A673 (cell line): ENCODE data around the gene ZNF516.

Experiments used
- CTCF ChIP-seq: fragments of 300-800, 200-600 bp; sonication (generic); conservative IDR thresholded peaks from 2 replicates; pipeline ENCODE4 v1.5.1; 2017; ENCODE audit warnings: low read depth, mild to moderate bottlenecking, antibody characterized with exemption, low read length, moderate library complexity, mixed read lengths
- EZH2 ChIP-seq: fragments of 200-600 bp; sonication (generic); IDR thresholded peaks from 2 replicates; pipeline ENCODE4 v1.6.1; 2017; ENCODE audit warnings: borderline replicate concordance, low read depth, mild to moderate bottlenecking, mixed read lengths, antibody characterized with exemption, low read length; ENCODE audit not compliant: poor library complexity, severe bottlenecking

GRCh38 chr18:76432274-76432755, 62.7 kb downstream of the ZNF516 start:
- no peak for TF ChIP-seq CTCF
- no peak for TF ChIP-seq EZH2
